ENCODE data around the gene MYO15B. TPM values are rescaled to one million over a fixed set of nuclear protein-coding genes. Genes with fewer than 3 reads are reported as not detected.

The MYO15B gene
- total and polyA plus RNA-seq, 2 donors (not counting 1 experiment from before 2014, with no cell fraction given): 0.49 to 14.4 TPM

DNA sequence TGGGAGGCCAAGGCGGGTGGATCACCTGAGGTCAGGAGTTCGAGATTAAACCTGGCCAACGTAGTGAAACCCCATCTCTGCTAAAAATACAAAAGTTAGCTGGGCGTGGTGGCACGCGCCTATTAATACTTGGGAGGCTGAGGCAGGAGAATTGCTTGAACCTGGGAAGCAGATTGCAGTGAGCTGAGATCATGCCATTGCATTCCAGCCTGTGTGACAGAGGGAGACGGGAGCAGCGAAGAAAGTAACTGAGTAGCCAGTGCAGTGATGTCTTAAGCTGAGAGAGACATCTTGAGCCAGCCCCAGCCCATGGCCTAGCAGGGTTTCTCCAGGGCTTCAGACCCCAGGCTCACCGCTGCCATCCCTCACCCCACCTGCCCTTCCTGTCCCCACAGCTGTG, 35.8 kb downstream of the MYO15B start:
- Histone ChIP-seq H3K27me3 (ENCODE audit: control insufficient read depth, insufficient read depth, low read length) (no peaks in the 10 kb centered on the region), H3K4me1 (ENCODE audit: control insufficient read depth, extremely low read depth, insufficient read depth, low read length) (no peaks in the 10 kb centered on the region), H3K9me3 (ENCODE audit: control insufficient read depth, insufficient read depth, low read depth, low read length) (no peaks in the 10 kb centered on the region), H3K4me3 (replicated peaks in 1 of 4; ENCODE audit: control extremely low read depth in 1 of 4, insufficient read depth in 1 of 4, low read depth in 3 of 4, low read length in 4 of 4) (no peak overlapping the region), H3K79me2 (ENCODE audit: control insufficient read depth, insufficient read depth, low read length) (no peaks in the 10 kb centered on the region), H4K20me1 (ENCODE audit: control insufficient read depth, extremely low read depth, insufficient read depth, low read length) (no peaks in the 10 kb centered on the region), H2AFZ (ENCODE audit: low read length) (no peak overlapping the region), H3K36me3 (ENCODE audit: control insufficient read depth, insufficient read depth, low read length) (no peaks in the 10 kb centered on the region), H3K9ac (ENCODE audit: insufficient read depth, low read length) (no peak overlapping the region), H3K27ac (ENCODE audit: insufficient read depth, low read length) (no peak overlapping the region), H3K4me2 (ENCODE audit: extremely low read depth, insufficient read depth, low read length) (no peak overlapping the region)
- no peak for TF ChIP-seq EZH2 (IDR thresholded peaks at IDR 0.05; ENCODE audit: low read length, missing control alignments)
- TF ChIP-seq, protein P1, sequence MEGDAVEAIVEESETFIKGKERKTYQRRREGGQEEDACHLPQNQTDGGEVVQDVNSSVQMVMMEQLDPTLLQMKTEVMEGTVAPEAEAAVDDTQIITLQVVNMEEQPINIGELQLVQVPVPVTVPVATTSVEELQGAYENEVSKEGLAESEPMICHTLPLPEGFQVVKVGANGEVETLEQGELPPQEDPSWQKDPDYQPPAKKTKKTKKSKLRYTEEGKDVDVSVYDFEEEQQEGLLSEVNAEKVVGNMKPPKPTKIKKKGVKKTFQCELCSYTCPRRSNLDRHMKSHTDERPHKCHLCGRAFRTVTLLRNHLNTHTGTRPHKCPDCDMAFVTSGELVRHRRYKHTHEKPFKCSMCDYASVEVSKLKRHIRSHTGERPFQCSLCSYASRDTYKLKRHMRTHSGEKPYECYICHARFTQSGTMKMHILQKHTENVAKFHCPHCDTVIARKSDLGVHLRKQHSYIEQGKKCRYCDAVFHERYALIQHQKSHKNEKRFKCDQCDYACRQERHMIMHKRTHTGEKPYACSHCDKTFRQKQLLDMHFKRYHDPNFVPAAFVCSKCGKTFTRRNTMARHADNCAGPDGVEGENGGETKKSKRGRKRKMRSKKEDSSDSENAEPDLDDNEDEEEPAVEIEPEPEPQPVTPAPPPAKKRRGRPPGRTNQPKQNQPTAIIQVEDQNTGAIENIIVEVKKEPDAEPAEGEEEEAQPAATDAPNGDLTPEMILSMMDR (conservative IDR thresholded peaks at IDR 0.05 in 1 of 2, IDR thresholded peaks at IDR 0.05 in 1 of 2; ENCODE audit: low read depth in 1 of 2, low read length in 2 of 2): no peak
- DNase-seq (ENCODE audit: low read depth in 2 of 2): no peak

DNA sequence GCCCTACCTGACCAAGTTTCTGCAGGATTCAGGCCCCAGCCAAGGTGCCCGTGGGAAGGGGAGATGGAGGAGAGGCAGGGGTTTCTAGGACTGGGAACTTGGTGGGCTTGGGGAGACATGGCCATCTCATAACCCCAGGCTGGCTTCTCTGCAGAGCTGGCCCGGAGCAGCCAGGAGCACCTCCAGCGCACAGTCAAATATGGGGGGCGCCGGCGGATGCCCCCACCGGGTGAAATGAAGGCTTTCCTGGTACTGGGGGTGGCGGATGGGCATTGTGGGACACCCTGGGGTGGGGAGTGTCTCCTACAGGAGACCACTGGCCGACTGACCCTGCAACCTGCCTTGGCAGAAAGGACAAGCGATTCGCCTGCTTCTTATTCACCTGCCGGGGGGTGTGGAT, 36.4 kb downstream of the MYO15B start:
- H3K36me3 ChIP-seq (ENCODE audit: control insufficient read depth, insufficient read depth, low read length): no peaks in the 10 kb centered on the region
- TF ChIP-seq, protein P1 (conservative IDR thresholded peaks at IDR 0.05 in 1 of 2, IDR thresholded peaks at IDR 0.05 in 1 of 2; ENCODE audit: low read depth in 1 of 2, low read length in 2 of 2): no peak
- TF ChIP-seq EZH2 (IDR thresholded peaks at IDR 0.05; ENCODE audit: low read length, missing control alignments): no peak
- H3K79me2 ChIP-seq (ENCODE audit: control insufficient read depth, insufficient read depth, low read length): no peaks in the 10 kb centered on the region
- no peak overlapping the region for H3K9ac ChIP-seq (ENCODE audit: insufficient read depth, low read length)
- no peaks in the 10 kb centered on the region for H3K4me1 ChIP-seq (ENCODE audit: control insufficient read depth, extremely low read depth, insufficient read depth, low read length)
- H3K9me3 ChIP-seq (ENCODE audit: control insufficient read depth, insufficient read depth, low read depth, low read length): no peaks in the 10 kb centered on the region
- H3K4me2 ChIP-seq (ENCODE audit: extremely low read depth, insufficient read depth, low read length): no peak overlapping the region
- no peak overlapping the region for H2AFZ ChIP-seq (ENCODE audit: low read length)
- no peak for DNase-seq (ENCODE audit: low read depth in 2 of 2)
- no peaks in the 10 kb centered on the region for H3K27me3 ChIP-seq (ENCODE audit: control insufficient read depth, insufficient read depth, low read length)
- H4K20me1 ChIP-seq (ENCODE audit: control insufficient read depth, extremely low read depth, insufficient read depth, low read length): no peaks in the 10 kb centered on the region
- H3K27ac ChIP-seq (ENCODE audit: insufficient read depth, low read length): no peak overlapping the region
- no peak overlapping the region for H3K4me3 ChIP-seq (replicated peaks in 1 of 4; ENCODE audit: control extremely low read depth in 1 of 4, insufficient read depth in 1 of 4, low read depth in 3 of 4, low read length in 4 of 4)

DNA sequence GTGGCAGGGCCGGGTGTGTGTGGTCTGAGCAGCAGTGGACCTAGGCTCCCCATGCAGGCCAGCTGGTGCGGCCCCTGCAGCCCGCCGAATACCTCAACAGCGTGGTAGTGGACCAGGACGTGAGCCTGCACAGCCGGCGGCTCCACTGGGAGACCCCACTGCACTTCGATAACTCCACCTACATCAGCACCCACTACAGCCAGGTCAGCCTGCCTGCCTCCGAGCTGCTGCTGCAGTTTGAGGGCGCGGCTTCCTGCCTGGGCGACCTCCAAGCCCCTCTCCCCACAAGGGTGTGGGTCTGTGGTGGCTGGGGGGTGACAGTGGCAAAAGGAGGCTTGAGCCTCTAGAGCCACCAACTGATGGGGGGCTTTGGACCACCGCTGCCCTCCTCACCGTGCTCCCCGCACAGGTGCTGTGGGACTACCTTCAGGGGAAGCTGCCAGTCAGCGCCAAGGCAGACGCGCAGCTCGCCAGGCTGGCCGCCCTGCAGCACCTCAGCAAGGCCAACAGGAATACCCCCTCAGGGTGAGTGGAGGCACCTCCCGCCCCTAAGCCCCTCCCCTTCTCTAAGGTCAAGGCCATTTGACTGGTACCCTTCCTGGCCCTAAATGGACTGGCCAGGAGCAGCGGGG, 37.2 kb downstream of the MYO15B start:
- no peak overlapping the region for H3K4me3 ChIP-seq (replicated peaks in 1 of 4; ENCODE audit: control extremely low read depth in 1 of 4, insufficient read depth in 1 of 4, low read depth in 3 of 4, low read length in 4 of 4)
- TF ChIP-seq EZH2 (IDR thresholded peaks at IDR 0.05; ENCODE audit: low read length, missing control alignments): no peak
- TF ChIP-seq, protein P1 (conservative IDR thresholded peaks at IDR 0.05 in 1 of 2, IDR thresholded peaks at IDR 0.05 in 1 of 2; ENCODE audit: low read depth in 1 of 2, low read length in 2 of 2): no peak
- no peak overlapping the region for H3K27ac ChIP-seq (ENCODE audit: insufficient read depth, low read length)
- H3K9ac ChIP-seq (ENCODE audit: insufficient read depth, low read length): no peak overlapping the region
- H3K27me3 ChIP-seq (ENCODE audit: control insufficient read depth, insufficient read depth, low read length): no peaks in the 10 kb centered on the region
- no peak for DNase-seq (ENCODE audit: low read depth in 2 of 2)
- H3K79me2 ChIP-seq (ENCODE audit: control insufficient read depth, insufficient read depth, low read length): no peaks in the 10 kb centered on the region
- H4K20me1 ChIP-seq (ENCODE audit: control insufficient read depth, extremely low read depth, insufficient read depth, low read length): no peaks in the 10 kb centered on the region
- no peak overlapping the region for H3K4me2 ChIP-seq (ENCODE audit: extremely low read depth, insufficient read depth, low read length)
- H3K9me3 ChIP-seq (ENCODE audit: control insufficient read depth, insufficient read depth, low read depth, low read length): no peaks in the 10 kb centered on the region
- H3K4me1 ChIP-seq (ENCODE audit: control insufficient read depth, extremely low read depth, insufficient read depth, low read length): no peaks in the 10 kb centered on the region
- no peaks in the 10 kb centered on the region for H3K36me3 ChIP-seq (ENCODE audit: control insufficient read depth, insufficient read depth, low read length)
- no peak overlapping the region for H2AFZ ChIP-seq (ENCODE audit: low read length)
